Sigmoid colon (tissue), 4 donors: ENCODE results near the gene STAB1.

ENCODE experiments used
- CTCF ChIP-seq, 4 experiments: fragments of 450-650 bp in 3 of 4; fragments of 200-600 bp in 1 of 4; IDR thresholded peaks; one replicate each; pipeline ENCODE4 v1.5.1; 2016 to 2019; ENCODE audit warnings: antibody characterized with exemption in 4 of 4, mild to moderate bottlenecking in 3 of 4, moderate library complexity in 2 of 4
- EP300 ChIP-seq, 4 donors: sonication (generic); formaldehyde crosslinking; IDR thresholded peaks; one replicate each; pipeline ENCODE4 v1.6.1; 2017; ENCODE audit warnings: antibody characterized with exemption in 4 of 4
- POLR2A ChIP-seq, 2 donors: fragments of 450-650 bp; IDR thresholded peaks; one replicate each; pipeline ENCODE4 v1.6.1; 2016; ENCODE audit warnings: antibody characterized with exemption in 2 of 2, mild to moderate bottlenecking in 2 of 2, moderate library complexity in 2 of 2
- POLR2AphosphoS5 ChIP-seq, 4 donors: sonication (generic); formaldehyde crosslinking; IDR thresholded peaks; one replicate each; pipeline ENCODE4 v1.6.1; 2017; ENCODE audit warnings: antibody characterized with exemption in 4 of 4

DNA sequence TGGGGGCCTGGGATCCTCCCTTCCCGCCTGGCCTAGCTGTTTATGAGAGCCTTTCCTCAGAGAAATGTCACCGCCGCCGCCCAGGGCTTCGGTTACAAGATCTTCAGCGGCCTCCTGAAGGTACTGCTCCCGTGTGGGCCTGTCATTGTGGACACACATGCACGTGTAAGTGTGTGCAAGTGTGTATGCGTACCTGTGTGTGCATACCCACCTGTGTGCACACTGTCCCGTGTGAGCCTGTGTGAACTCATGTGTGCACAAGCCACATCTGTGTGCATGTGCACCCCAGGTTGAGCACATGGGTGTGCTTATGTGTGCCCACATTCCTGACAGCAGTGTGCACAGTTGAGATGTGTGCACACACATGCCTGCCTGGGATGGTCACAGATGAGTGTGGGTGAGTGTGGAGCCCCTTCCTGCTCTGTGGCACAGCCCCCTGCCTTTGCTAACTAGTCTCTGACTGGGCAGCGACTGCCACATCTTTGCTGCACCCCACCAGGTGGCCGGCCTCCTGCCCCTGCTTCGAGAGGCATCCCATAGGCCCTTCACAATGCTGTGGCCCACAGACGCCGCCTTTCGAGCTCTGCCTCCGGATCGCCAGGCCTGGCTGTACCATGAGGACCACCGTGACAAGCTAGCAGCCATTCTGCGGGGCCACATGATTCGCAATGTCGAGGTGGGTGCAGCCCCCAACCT lies 24.5 kb downstream of the STAB1 start:
- TF ChIP-seq CTCF (IDR thresholded peaks at IDR 0.05) (no peak), EP300 (IDR thresholded peaks at IDR 0.05) (no peak), POLR2A (IDR thresholded peaks at IDR 0.05) (no peak), POLR2AphosphoS5 (IDR thresholded peaks at IDR 0.05) (no peak)
